Measurements from ENCODE around the gene GAK. TPM values are rescaled to one million over a fixed set of nuclear protein-coding genes. Genes with fewer than 3 reads are reported as not detected.

The GAK gene
- total and polyA plus RNA-seq, 2 of the 4 experiments (the other 2 are of a cell fraction), result 45.1 to 133 TPM

GRCh38 chr4:814312-814850, 117.7 kb downstream of the GAK start:
- H3K18ac ChIP-seq (ENCODE audit: low read depth, low read length), result no peak overlapping the region
- H4K20me1 ChIP-seq (ENCODE audit: insufficient read depth, low read length), result no peaks in the 10 kb centered on the region
- no peaks in the 10 kb centered on the region for H3K9me1 ChIP-seq (ENCODE audit: insufficient read depth, low read length)
- H4K8ac ChIP-seq (ENCODE audit: low read depth in 2 of 2, low read length in 2 of 2), result no peak overlapping the region
- no peak overlapping the region for H2AFZ ChIP-seq (replicated peaks; ENCODE audit: low read length, poor library complexity)
- H3K36me3 ChIP-seq (ENCODE audit: control insufficient read depth, insufficient read depth, low read length), result no peaks in the 10 kb centered on the region
- no peaks in the 10 kb centered on the region for H3K4me1 ChIP-seq (ENCODE audit: control insufficient read depth, insufficient read depth, low read length)
- ChIA-PET CTCF (no interaction called here), POLR2A (ENCODE audit: unreplicated experiment) (no interaction called here)
- no peak overlapping the region for H2BK5ac ChIP-seq (ENCODE audit: low read depth, low read length, poor library complexity, severe bottlenecking)
- H2AK5ac ChIP-seq (ENCODE audit: low read depth, low read length), result no peak overlapping the region
- H3K56ac ChIP-seq (ENCODE audit: extremely low read depth, insufficient read depth, low read length), result no peak overlapping the region
- TF ChIP-seq FOS (IDR thresholded peaks at IDR 0.05; ENCODE audit: low read depth, low read length), result no peak
- no peak for TF ChIP-seq RFX5 (IDR thresholded peaks at IDR 0.05; ENCODE audit: low read depth, low read length)
- no peak for TF ChIP-seq CEBPB (IDR thresholded peaks at IDR 0.05; ENCODE audit: low read depth, low read length)
- TF ChIP-seq, protein P1, sequence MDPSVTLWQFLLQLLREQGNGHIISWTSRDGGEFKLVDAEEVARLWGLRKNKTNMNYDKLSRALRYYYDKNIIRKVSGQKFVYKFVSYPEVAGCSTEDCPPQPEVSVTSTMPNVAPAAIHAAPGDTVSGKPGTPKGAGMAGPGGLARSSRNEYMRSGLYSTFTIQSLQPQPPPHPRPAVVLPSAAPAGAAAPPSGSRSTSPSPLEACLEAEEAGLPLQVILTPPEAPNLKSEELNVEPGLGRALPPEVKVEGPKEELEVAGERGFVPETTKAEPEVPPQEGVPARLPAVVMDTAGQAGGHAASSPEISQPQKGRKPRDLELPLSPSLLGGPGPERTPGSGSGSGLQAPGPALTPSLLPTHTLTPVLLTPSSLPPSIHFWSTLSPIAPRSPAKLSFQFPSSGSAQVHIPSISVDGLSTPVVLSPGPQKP (IDR thresholded peaks at IDR 0.05; ENCODE audit: borderline replicate concordance, low read depth, low read length), result no peak
- TF ChIP-seq, protein P2, sequence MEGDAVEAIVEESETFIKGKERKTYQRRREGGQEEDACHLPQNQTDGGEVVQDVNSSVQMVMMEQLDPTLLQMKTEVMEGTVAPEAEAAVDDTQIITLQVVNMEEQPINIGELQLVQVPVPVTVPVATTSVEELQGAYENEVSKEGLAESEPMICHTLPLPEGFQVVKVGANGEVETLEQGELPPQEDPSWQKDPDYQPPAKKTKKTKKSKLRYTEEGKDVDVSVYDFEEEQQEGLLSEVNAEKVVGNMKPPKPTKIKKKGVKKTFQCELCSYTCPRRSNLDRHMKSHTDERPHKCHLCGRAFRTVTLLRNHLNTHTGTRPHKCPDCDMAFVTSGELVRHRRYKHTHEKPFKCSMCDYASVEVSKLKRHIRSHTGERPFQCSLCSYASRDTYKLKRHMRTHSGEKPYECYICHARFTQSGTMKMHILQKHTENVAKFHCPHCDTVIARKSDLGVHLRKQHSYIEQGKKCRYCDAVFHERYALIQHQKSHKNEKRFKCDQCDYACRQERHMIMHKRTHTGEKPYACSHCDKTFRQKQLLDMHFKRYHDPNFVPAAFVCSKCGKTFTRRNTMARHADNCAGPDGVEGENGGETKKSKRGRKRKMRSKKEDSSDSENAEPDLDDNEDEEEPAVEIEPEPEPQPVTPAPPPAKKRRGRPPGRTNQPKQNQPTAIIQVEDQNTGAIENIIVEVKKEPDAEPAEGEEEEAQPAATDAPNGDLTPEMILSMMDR (conservative IDR thresholded peaks at IDR 0.05; ENCODE audit: low read depth, low read length), result no peak
- no peak for TF ChIP-seq BHLHE40 (IDR thresholded peaks at IDR 0.05; ENCODE audit: low read depth, low read length)
- no peak for TF ChIP-seq MXI1 (IDR thresholded peaks at IDR 0.05; ENCODE audit: borderline replicate concordance, low read depth, low read length)
- TF ChIP-seq CHD1 (IDR thresholded peaks at IDR 0.05; ENCODE audit: low read depth, low read length), result no peak
- TF ChIP-seq, protein P3, sequence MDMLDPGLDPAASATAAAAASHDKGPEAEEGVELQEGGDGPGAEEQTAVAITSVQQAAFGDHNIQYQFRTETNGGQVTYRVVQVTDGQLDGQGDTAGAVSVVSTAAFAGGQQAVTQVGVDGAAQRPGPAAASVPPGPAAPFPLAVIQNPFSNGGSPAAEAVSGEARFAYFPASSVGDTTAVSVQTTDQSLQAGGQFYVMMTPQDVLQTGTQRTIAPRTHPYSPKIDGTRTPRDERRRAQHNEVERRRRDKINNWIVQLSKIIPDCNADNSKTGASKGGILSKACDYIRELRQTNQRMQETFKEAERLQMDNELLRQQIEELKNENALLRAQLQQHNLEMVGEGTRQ (IDR thresholded peaks at IDR 0.05; ENCODE audit: low read depth, low read length), result no peak
- TF ChIP-seq RAD21 (IDR thresholded peaks at IDR 0.05; ENCODE audit: low read length), result no peak
- no peak for TF ChIP-seq POLR2A (IDR thresholded peaks at IDR 0.05; ENCODE audit: low read depth, low read length)
- TF ChIP-seq SMC3 (IDR thresholded peaks at IDR 0.05; ENCODE audit: low read depth, low read length), result no peak
- TF ChIP-seq MAZ (IDR thresholded peaks at IDR 0.05; ENCODE audit: borderline replicate concordance, low read depth, low read length), result no peak
- no peak for TF ChIP-seq MAFK (IDR thresholded peaks at IDR 0.05; ENCODE audit: low read depth, low read length)
- no peak overlapping the region for H2BK20ac ChIP-seq (ENCODE audit: low read depth, low read length)
- H3K4me3 ChIP-seq (ENCODE audit: insufficient read depth, low read depth, low read length), result no peak overlapping the region
- H3K4ac ChIP-seq (ENCODE audit: low read depth, low read length), result no peak overlapping the region
- 50% methylated on average over 4 of the region's 14 CpGs; no CpG with 5 or more reads in 1 of the 2 experiments for WGBS, 2 experiments (ENCODE audit: extremely low coverage in 2 of 2, insufficient read length in 1 of 2)
- ATAC-seq (ENCODE audit: low read depth) (no peak), DNase-seq (no peak)
- no peak overlapping the region for H3K23ac ChIP-seq (ENCODE audit: low read depth, low read length)
- H4K91ac ChIP-seq (ENCODE audit: insufficient read depth, low read depth, low read length), result no peak overlapping the region
- H2AK9ac ChIP-seq (replicated peaks; ENCODE audit: low read depth, low read length, poor library complexity), result no peak overlapping the region
- peaks cover 53% of the 10 kb centered on the region for H3K27me3 ChIP-seq (ENCODE audit: control insufficient read depth, insufficient read depth, low read length)
- intact Hi-C loops (cut with micrococcal nuclease) (no loop called here), in situ Hi-C loops (cut with MboI; ENCODE audit: low sequenced_read_pairs) (no loop called here), dilution Hi-C loops (cut with HindIII; ENCODE audit: low sequenced_read_pairs, unreplicated experiment) (no loop called here)
- BruUV-seq (replicated peaks), result no TSS peak
- no peak overlapping the region for H3K9ac ChIP-seq (ENCODE audit: low read depth, low read length)
- H2BK120ac ChIP-seq (ENCODE audit: low read depth, low read length), result no peak overlapping the region
- no peak overlapping the region for H2BK15ac ChIP-seq (ENCODE audit: low read depth, low read length)
- H3K14ac ChIP-seq (replicated peaks; ENCODE audit: low read depth, low read length), result no peak overlapping the region
- H3K79me1 ChIP-seq (ENCODE audit: low read depth in 1 of 2, low read length in 2 of 2), result no peaks in the 10 kb centered on the region
- no peaks in the 10 kb centered on the region for H3K9me3 ChIP-seq (ENCODE audit: control insufficient read depth, insufficient read depth, low read length)
- no peak overlapping the region for H3K27ac ChIP-seq (ENCODE audit: insufficient read depth, low read length)
- H4K5ac ChIP-seq (ENCODE audit: low read depth, low read length), result no peak overlapping the region
- H3K4me2 ChIP-seq (ENCODE audit: low read depth, low read length), result no peak overlapping the region

Data from IMR-90 (cell line).